GM12892 (cell line): ENCODE measurements around the gene MLXIP.

Source experiments
- POLR2A ChIP-seq: IDR thresholded peaks from 2 replicates; pipeline ENCODE4 v1.6.1; 2011; ENCODE audit warnings: low read depth, low read length, control low read depth
- POLR2AphosphoS5 ChIP-seq: IDR thresholded peaks from 2 replicates; pipeline ENCODE4 v1.6.1; 2011; ENCODE audit warnings: low read depth, low read length, control low read depth
- TAF1 ChIP-seq: IDR thresholded peaks from 2 replicates; pipeline ENCODE4 v1.6.1; 2011; ENCODE audit warnings: low read depth, mild to moderate bottlenecking, control low read depth, low read length, borderline replicate concordance

- TF ChIP-seq POLR2AphosphoS5 (no peak), POLR2A (no peak), TAF1 (no peak)
Observed at GRCh38 chr12:122043476-122043875, 35.1 kb upstream of the MLXIP start.
